ENCODE results near the gene NEUROD2.

GRCh38 chr17:39596543-39597267 is 11.0 kb downstream of the NEUROD2 start:
- TF ChIP-seq CTCF (conservative IDR thresholded peaks at IDR 0.05; ENCODE audit: low read depth in 2 of 2) (no peak), EZH2 (IDR thresholded peaks at IDR 0.05; ENCODE audit: low read depth, unreplicated experiment) (peak; percentile 99), ZNF331 (CRISPR knock-in tag; IDR thresholded peaks at IDR 0.05; ENCODE audit: low read depth) (no peak), REST (IDR thresholded peaks at IDR 0.05; ENCODE audit: unreplicated experiment) (no peak), ZNF462 (CRISPR knock-in tag; IDR thresholded peaks at IDR 0.05) (no peak), POLR2AphosphoS5 (IDR thresholded peaks at IDR 0.05; ENCODE audit: low read depth) (no peak), EZH2phosphoT487 (IDR thresholded peaks at IDR 0.05; ENCODE audit: unreplicated experiment) (no peak), ETS1 (IDR thresholded peaks at IDR 0.05) (no peak), CREB1 (CRISPR knock-in tag; IDR thresholded peaks at IDR 0.05; ENCODE audit: low read depth) (no peak), STAT1 (IDR thresholded peaks at IDR 0.05; ENCODE audit: unreplicated experiment) (no peak), ZNF114 (CRISPR knock-in tag; IDR thresholded peaks at IDR 0.05) (no peak), JUNB (IDR thresholded peaks at IDR 0.05; ENCODE audit: unreplicated experiment) (no peak)
